Measurements from ENCODE around the gene ATP5F1D. TPM values are rescaled to one million over a fixed set of nuclear protein-coding genes. Genes with fewer than 3 reads are reported as not detected.
A peak's percentile ranks its signal among the peaks of the same experiment; 100 is the strongest.

The ATP5F1D gene
- polyA plus RNA-seq, 1 donor from 2014 or later = 339 TPM

GRCh38 chr19:1270854-1271527 lies 29.4 kb downstream of the ATP5F1D start:
- Mint-ChIP-seq H3K4me1 (peaks cover 33 to 35% (median 34%) of the 10 kb centered on the region in 3 donors), H3K27me3 (no peaks in the 10 kb centered on the region), H3K27ac (peak overlapping the region; percentile 93 to 95 (median 95)), H3K9me3 (no peaks in the 10 kb centered on the region), H3K36me3 (peaks cover 5% of the 10 kb centered on the region), H3K4me3 (peak overlapping the region; percentile 84 to 94 (median 90))

GRCh38 chr19:1271528-1272422 lies 30.2 kb downstream of the ATP5F1D start:
- Mint-ChIP-seq H3K4me3 (peak overlapping the region; percentile 84 to 94 (median 90)), H3K36me3 (peaks cover 5% of the 10 kb centered on the region), H3K27me3 (no peaks in the 10 kb centered on the region), H3K9me3 (no peaks in the 10 kb centered on the region), H3K27ac (peak overlapping the region; percentile 63 to 95 (median 95)), H3K4me1 (peaks cover 33 to 38% (median 37%) of the 10 kb centered on the region in 3 donors)

GRCh38 chr19:1272423-1273262 lies 31.1 kb downstream of the ATP5F1D start:
- peak overlapping the region; percentile 21 to 90 (median 70) for H3K4me3 Mint-ChIP-seq
- H3K36me3 Mint-ChIP-seq = peaks cover 5% of the 10 kb centered on the region
- no peaks in the 10 kb centered on the region for H3K9me3 Mint-ChIP-seq
- peaks cover 33 to 38% (median 37%) of the 10 kb centered on the region in 3 donors for H3K4me1 Mint-ChIP-seq
- no peaks in the 10 kb centered on the region for H3K27me3 Mint-ChIP-seq
- H3K27ac Mint-ChIP-seq = peak overlapping the region in 2 of 3 donors; percentile 89 to 95

- Mint-ChIP-seq H3K4me1 (peaks cover 33 to 37% (median 35%) of the 10 kb centered on the region in 3 donors), H3K9me3 (no peaks in the 10 kb centered on the region), H3K36me3 (peaks cover 7% of the 10 kb centered on the region)
These were observed 31.9 kb downstream of the ATP5F1D start for GRCh38 chr19:1273263-1274041.

GRCh38 chr19:1274081-1274851 lies 32.7 kb downstream of the ATP5F1D start:
- peak overlapping the region in 3 of 4 donors; percentile 27 to 90 (median 85) for H3K4me3 Mint-ChIP-seq
- no peaks in the 10 kb centered on the region for H3K9me3 Mint-ChIP-seq
- H3K4me1 Mint-ChIP-seq = peaks cover 26 to 32% (median 29%) of the 10 kb centered on the region in 3 donors
- H3K36me3 Mint-ChIP-seq = peaks cover 7% of the 10 kb centered on the region
- H3K27me3 Mint-ChIP-seq = no peaks in the 10 kb centered on the region
- H3K27ac Mint-ChIP-seq = peak overlapping the region; percentile 39 to 95 (median 73)

More at GRCh38 chr19:1273263-1274041, 31.9 kb downstream of the ATP5F1D start:
- Mint-ChIP-seq H3K27ac (peak overlapping the region; percentile 73 to 95 (median 89)), H3K27me3 (no peaks in the 10 kb centered on the region), H3K4me3 (peak overlapping the region; percentile 27 to 90 (median 72))

- Mint-ChIP-seq H3K27me3 (peaks cover 1% of the 10 kb centered on the region), H3K4me1 (peaks cover 31 to 35% (median 32%) of the 10 kb centered on the region in 3 donors), H3K9me3 (no peaks in the 10 kb centered on the region), H3K36me3 (peaks cover 9% of the 10 kb centered on the region), H3K4me3 (peak overlapping the region in 3 of 4 donors; percentile 55 to 90 (median 66)), H3K27ac (peak overlapping the region in 2 of 3 donors; percentile 59 to 95)
These were observed 33.3 kb downstream of the ATP5F1D start for GRCh38 chr19:1274852-1275259.

- Mint-ChIP-seq H3K9me3 (no peaks in the 10 kb centered on the region), H3K4me3 (peak within 1 kb of the TSS; percentile 83 to 95 (median 91)), H3K27me3 (peaks cover 1% of the 10 kb centered on the region), H3K36me3 (peaks cover 10% of the 10 kb centered on the region), H3K4me1 (peaks cover 26 to 32% (median 31%) of the 10 kb centered on the region in 3 donors), H3K27ac (peak within 1 kb of the TSS; percentile 95 to 97 (median 97))
These were observed 33.9 kb downstream of the ATP5F1D start, which contains the start of gene FAM174C for GRCh38 chr19:1275260-1275975. TSS of gene FAM174C (plus strand) at chr19:1275530. CDS start at chr19:1275550, 20 bp downstream.

- Mint-ChIP-seq H3K4me3 (peak overlapping the region; percentile 80 to 95 (median 88)), H3K36me3 (peaks cover 10% of the 10 kb centered on the region), H3K4me1 (peaks cover 21 to 28% (median 27%) of the 10 kb centered on the region in 3 donors)
These were observed 34.6 kb downstream of the ATP5F1D start for GRCh38 chr19:1275976-1276627.

GRCh38 chr19:1276628-1277022 lies 35.1 kb downstream of the ATP5F1D start:
- H3K4me1 Mint-ChIP-seq = peaks cover 21 to 26% (median 23%) of the 10 kb centered on the region in 3 donors
- H3K36me3 Mint-ChIP-seq = peaks cover 9% of the 10 kb centered on the region
- H3K27ac Mint-ChIP-seq = peak overlapping the region; percentile 95 to 97 (median 97)
- H3K9me3 Mint-ChIP-seq = no peaks in the 10 kb centered on the region
- H3K27me3 Mint-ChIP-seq = peaks cover 1% of the 10 kb centered on the region
- peak overlapping the region; percentile 80 to 95 (median 88) for H3K4me3 Mint-ChIP-seq

More at GRCh38 chr19:1275976-1276627, 34.6 kb downstream of the ATP5F1D start:
- H3K27me3 Mint-ChIP-seq = peaks cover 1% of the 10 kb centered on the region
- peak overlapping the region; percentile 95 to 97 (median 97) for H3K27ac Mint-ChIP-seq
- no peaks in the 10 kb centered on the region for H3K9me3 Mint-ChIP-seq

- H3K9me3 Mint-ChIP-seq = no peaks in the 10 kb centered on the region
- H3K4me3 Mint-ChIP-seq = peak overlapping the region; percentile 80 to 95 (median 88)
- H3K36me3 Mint-ChIP-seq = peaks cover 9% of the 10 kb centered on the region
- peaks cover 1% of the 10 kb centered on the region for H3K27me3 Mint-ChIP-seq
- peaks cover 21 to 24% (median 22%) of the 10 kb centered on the region in 3 donors for H3K4me1 Mint-ChIP-seq
- peak overlapping the region; percentile 95 to 97 (median 97) for H3K27ac Mint-ChIP-seq
These were observed 35.5 kb downstream of the ATP5F1D start for GRCh38 chr19:1277061-1277460.

GRCh38 chr19:1278074-1278473 lies 36.5 kb downstream of the ATP5F1D start:
- Mint-ChIP-seq H3K27me3 (peaks cover 3% of the 10 kb centered on the region), H3K36me3 (peaks cover 6% of the 10 kb centered on the region), H3K4me1 (peaks cover 15 to 16% (median 16%) of the 10 kb centered on the region in 3 donors), H3K27ac (peak overlapping the region; percentile 46 to 95 (median 93)), H3K9me3 (no peaks in the 10 kb centered on the region), H3K4me3 (peak overlapping the region in 3 of 4 donors; percentile 29 to 82 (median 77))

Data from IgD-negative memory B cell (primary cell).